K562 (cell line): ENCODE data around the gene POLR3A. TPM values are rescaled to one million over a fixed set of nuclear protein-coding genes. Genes with fewer than 3 reads are reported as not detected.
A peak's percentile ranks its signal among the peaks of the same experiment; 100 is the strongest.

Experiments
- CC2D1A ChIP-seq: fragments of 450-650 bp; IDR thresholded peaks from 2 replicates; pipeline ENCODE4 v1.6.1; 2017; ENCODE audit warnings: mild to moderate bottlenecking
- CHD1 ChIP-seq: fragments of 200-600 bp; sonication (generic); IDR thresholded peaks from one replicate; pipeline ENCODE4 v1.6.1; 2012; ENCODE audit warnings: mild to moderate bottlenecking, moderate library complexity, low read length, inconsistent platforms
- CSDE1 ChIP-seq, 2 experiments: fragments of 450-650 bp; IDR thresholded peaks; 2 replicates each; pipeline ENCODE4 v1.6.1; 2016; ENCODE audit warnings: mild to moderate bottlenecking in 1 of 2
- GABPA ChIP-seq: fragments of 200-800 bp; sonication (Bioruptor generic); conservative IDR thresholded peaks from 2 replicates; pipeline ENCODE4 v1.6.1; 2016; ENCODE audit warnings: low read depth, missing genetic modification characterization, missing compliant biosample characterization
- GATAD2A ChIP-seq: fragments of 450-650 bp; IDR thresholded peaks from 2 replicates; pipeline ENCODE4 v1.6.1; 2017
- HCFC1 ChIP-seq: IDR thresholded peaks from 2 replicates; pipeline ENCODE4 v1.6.1; 2012; ENCODE audit warnings: low read depth, low read length, improper control_type of control experiment
- KLF6 ChIP-seq: fragments of 250-450 bp; sonication (Bioruptor Pico); IDR thresholded peaks from 2 replicates; pipeline ENCODE4 v1.4.0; 2020; ENCODE audit warnings: mild to moderate bottlenecking, moderate library complexity, borderline replicate concordance
- MEF2D ChIP-seq: conservative IDR thresholded peaks from 2 replicates; pipeline ENCODE4 v1.6.1; 2016; ENCODE audit warnings: low read depth, missing genetic modification characterization, missing compliant biosample characterization
- NFYB ChIP-seq: IDR thresholded peaks from 2 replicates; pipeline ENCODE4 v1.6.1; 2011; ENCODE audit warnings: mild to moderate bottlenecking, moderate library complexity; ENCODE audit not compliant: insufficient read length; ENCODE audit errors: extremely low read depth
- NONO ChIP-seq, 2 experiments: fragments of 200-400 bp in 1 of 2; fragments of 450-650 bp in 1 of 2; formaldehyde crosslinking in 1 of 2; IDR thresholded peaks; 2 replicates each; pipeline ENCODE4 v1.6.1; 2017; ENCODE audit warnings: low read depth in 2 of 2, mild to moderate bottlenecking in 2 of 2, moderate library complexity in 2 of 2, low read length in 1 of 2
- PKNOX1 ChIP-seq: fragments of 450-650 bp; IDR thresholded peaks from 2 replicates; pipeline ENCODE4 v1.6.1; 2016
- POU5F1 ChIP-seq: fragments of 150-350 bp; IDR thresholded peaks from 2 replicates; pipeline ENCODE4 v1.6.1; 2014; ENCODE audit warnings: borderline replicate concordance, low read length, low read depth, mild to moderate bottlenecking; ENCODE audit not compliant: partially characterized antibody
- PURB ChIP-seq: sonication (generic); formaldehyde crosslinking; IDR thresholded peaks from 2 replicates; pipeline ENCODE4 v1.9.0; 2021; ENCODE audit warnings: low read depth, mild to moderate bottlenecking, missing genetic modification reagents
- RAD51 ChIP-seq: fragments of 450-650 bp; IDR thresholded peaks from 2 replicates; pipeline ENCODE4 v1.7.1; 2016; ENCODE audit warnings: low read depth, mild to moderate bottlenecking, borderline replicate concordance
- SIRT6 ChIP-seq: IDR thresholded peaks from one replicate; pipeline ENCODE4 v1.6.1; 2012; ENCODE audit warnings: low read depth, mild to moderate bottlenecking, control low read depth, inconsistent platforms, low read length, moderate library complexity
- SMARCB1 ChIP-seq: IDR thresholded peaks from 2 replicates; pipeline ENCODE4 v1.6.1; 2011; ENCODE audit warnings: improper control_type of control experiment, low read depth; ENCODE audit not compliant: insufficient read length
- TAF7 ChIP-seq: fragments of 450-650 bp; IDR thresholded peaks from 2 replicates; pipeline ENCODE4 v1.6.1; 2016; ENCODE audit warnings: missing genetic modification characterization, missing compliant biosample characterization
- ZBTB9 ChIP-seq: fragments of 450-650 bp; formaldehyde crosslinking; IDR thresholded peaks from 2 replicates; pipeline ENCODE4 v1.4.0; 2020; ENCODE audit warnings: mild to moderate bottlenecking, moderate library complexity
- ZC3H8 ChIP-seq: fragments of 450-650 bp; IDR thresholded peaks from 2 replicates; pipeline ENCODE4 v1.6.1; 2017
- ZNF134 ChIP-seq: fragments of 250-450 bp; sonication (Bioruptor Pico); conservative IDR thresholded peaks from 2 replicates; pipeline ENCODE4 v1.4.0; 2020
- ZNF212 ChIP-seq: fragments of 450-650 bp; formaldehyde crosslinking; IDR thresholded peaks from 2 replicates; pipeline ENCODE4 v1.4.0; 2020; ENCODE audit warnings: mild to moderate bottlenecking
- ZNF224 ChIP-seq: sonication (generic); formaldehyde crosslinking; IDR thresholded peaks from 2 replicates; pipeline ENCODE4 v1.8.0; 2022; ENCODE audit warnings: mild to moderate bottlenecking, missing genetic modification reagents
- ZNF263 ChIP-seq: sonication (generic); formaldehyde crosslinking; IDR thresholded peaks from 2 replicates; pipeline ENCODE4 v1.8.0; 2022; ENCODE audit warnings: mild to moderate bottlenecking, missing genetic modification reagents, borderline replicate concordance
- ZNF311 ChIP-seq: fragments of 250-450 bp; sonication (Bioruptor Pico); IDR thresholded peaks from 2 replicates; pipeline ENCODE4 v1.4.0; 2020; ENCODE audit warnings: mild to moderate bottlenecking, moderate library complexity
- ZNF717 ChIP-seq: fragments of 250-450 bp; sonication (Bioruptor Pico); IDR thresholded peaks from 2 replicates; pipeline ENCODE4 v1.5.0; 2021
- ZSCAN32 ChIP-seq: fragments of 450-650 bp; formaldehyde crosslinking; IDR thresholded peaks from 2 replicates; pipeline ENCODE4 v1.4.0; 2020; ENCODE audit warnings: mild to moderate bottlenecking, moderate library complexity
- polyA plus RNA-seq, 8 experiments: library from polyadenylated mRNA; depleted of rRNA in 4 of 8; stranded (reverse) in 5 of 8; unstranded in 3 of 8; fragments of >200 nt; fragmentation: Nextera tagmentation in 2 of 8; fragmentation: Illumina TruSeq in 1 of 8; extraction: Ambion mirVana in 2 of 8; extraction: Trizol in 1 of 8; gene quantifications; 2 replicates each; pipeline versions ENCODE4 v1.2.1 to v1.2.3, GENCODE V29; 2011 to 2014; ENCODE audit warnings: inconsistent platforms in 1 of 8, missing spikeins in 1 of 8
- total RNA-seq, 7 experiments: library from RNA; depleted of rRNA in 6 of 7; stranded (reverse); fragments of >200 nt in 6 of 7; fragmentation: Illumina TruSeq in 2 of 7; extraction: Trizol in 2 of 7; gene quantifications; 2 replicates each; pipeline versions ENCODE4 v1.2.1 to v1.2.3, GENCODE V29; 2011 to 2021; ENCODE audit warnings: low replicate concordance in 1 of 7

POLR3A gene
- total and polyA plus RNA-seq, 9 of the 15 experiments (the other 6 are each of a cell fraction or from before 2014, with no cell fraction given): 14.9 to 37.0 (median 26.7) TPM

- TF ChIP-seq PURB (CRISPR knock-in tag) (0 out of 2 replicates have a peak, but pooled peaks have one; percentile 44), CHD1 (peak; percentile 22), KLF6 (CRISPR knock-in tag) (0 out of 2 replicates have a peak, but pooled peaks have one; percentile 2), MEF2D (0 out of 2 replicates have a peak, but pooled peaks have one; percentile 14), ZC3H8 (0 out of 2 replicates have a peak, but pooled peaks have one; percentile 5), ZNF717 (0 out of 2 replicates have a peak, but pooled peaks have one; percentile 42), ZNF263 (CRISPR knock-in tag) (no peak), SIRT6 (no peak), ZNF134 (0 out of 2 replicates have a peak, but pooled peaks have one; percentile 8), POU5F1 (peak; percentile 95), PKNOX1 (peak; percentile 100), RAD51 (peak; percentile 94), SMARCB1 (no peak), HCFC1 (peak; percentile 76), GATAD2A (0 out of 2 replicates have a peak, but pooled peaks have one; percentile 16), CSDE1 (IDR thresholded peaks at IDR 0.05) (peak in 1 of 2 experiments; percentile 19; a peak in 1 of 4 replicates), CC2D1A (peak; percentile 92), ZNF311 (CRISPR knock-in tag) (peak; percentile 50; the same call in 1 of the 2 replicates), ZNF212 (CRISPR knock-in tag) (no peak), ZBTB9 (0 out of 2 replicates have a peak, but pooled peaks have one; percentile 27), NFYB (peak; percentile 58), ZSCAN32 (CRISPR knock-in tag) (no peak), GABPA (tag) (peak; percentile 98), NONO (IDR thresholded peaks at IDR 0.05; ENCODE audit: low read depth in 2 of 2, low read length in 1 of 2) (peak in 1 of 2 experiments; percentile 59; a peak in 1 of 4 replicates), ZNF224 (CRISPR knock-in tag) (no peak; the same call in 1 of the 2 replicates), TAF7 (tag) (peak; percentile 71; the same call in 1 of the 2 replicates)
Observed at GRCh38 chr10:78029269-78030226, at the start of gene POLR3A (continued).
